Right atrium auricular region (tissue), 2 donors: ENCODE results near the gene DYNC1H1. TPM values are rescaled to one million over a fixed set of nuclear protein-coding genes. Genes with fewer than 3 reads are reported as not detected.

Experiments
- DNase-seq: peaks from one replicate; pipeline ENCODE4 v3.0.0-alpha.2; 2019; ENCODE audit warnings: low spot score
- H3K27ac ChIP-seq, 2 donors: fragments of 200-600 bp; sonication (generic); 1 replicate in 1 of 2; 2 replicates in 1 of 2; pipeline ENCODE4 v1.5.1; 2016 to 2019
- H3K27me3 ChIP-seq, 2 donors: fragments of 200-600 bp; sonication (generic); one replicate each; pipeline versions ENCODE4 v1.5.1 to v1.6.0; 2017 to 2019
- H3K36me3 ChIP-seq: fragments of 200-600 bp; sonication (generic); one replicate; pipeline ENCODE4 v1.5.1; 2016
- H3K4me1 ChIP-seq, 2 donors: fragments of 200-600 bp; sonication (generic); one replicate each; pipeline versions ENCODE4 v1.5.1 to v1.6.0; 2017 to 2019
- H3K4me3 ChIP-seq, 2 donors: fragments of 200-600 bp; sonication (generic); 1 replicate in 1 of 2; 2 replicates in 1 of 2; pipeline ENCODE4 v1.5.1; 2017 to 2019; ENCODE audit warnings: mild to moderate bottlenecking in 1 of 2, moderate library complexity in 1 of 2
- H3K9me3 ChIP-seq, 2 donors: fragments of 200-600 bp; sonication (generic); one replicate each; pipeline ENCODE4 v1.5.1; 2019
- total RNA-seq, 2 donors: library from RNA; depleted of rRNA; stranded (reverse); fragments of >200 nt; gene quantifications; one replicate each; pipeline ENCODE4 v1.1.0, GENCODE V29; 2016
- TF ChIP-seq, protein P1 (sequence below), 2 donors: fragments of 200-600 bp; sonication (generic); IDR thresholded peaks; one replicate each; pipeline ENCODE4 v1.5.1; 2019; ENCODE audit warnings: antibody characterized with exemption in 2 of 2

Gene DYNC1H1
- total RNA-seq, 2 donors from 2014 or later = 388 to 445 TPM

DNA sequence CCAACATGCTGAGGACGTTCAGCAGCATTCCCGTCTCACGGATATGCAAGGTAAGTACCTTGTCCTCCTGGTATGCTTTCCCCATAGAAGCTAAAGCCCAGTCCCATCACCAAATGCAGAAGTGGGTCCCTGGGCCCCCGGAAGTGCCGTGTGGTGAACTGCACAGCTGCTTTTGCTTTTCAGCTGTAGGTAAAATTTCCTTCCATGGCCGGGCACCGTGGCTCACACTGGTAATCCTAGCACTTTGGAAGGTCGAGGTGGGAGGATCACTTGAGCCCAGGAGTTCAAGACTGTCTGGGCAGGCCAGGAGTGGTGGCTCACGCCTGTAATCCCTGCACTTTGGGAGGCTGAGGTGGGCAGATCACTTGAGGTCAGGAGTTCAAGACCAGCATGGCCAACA, 78.3 kb downstream of the DYNC1H1 start:
- TF ChIP-seq, protein P1, sequence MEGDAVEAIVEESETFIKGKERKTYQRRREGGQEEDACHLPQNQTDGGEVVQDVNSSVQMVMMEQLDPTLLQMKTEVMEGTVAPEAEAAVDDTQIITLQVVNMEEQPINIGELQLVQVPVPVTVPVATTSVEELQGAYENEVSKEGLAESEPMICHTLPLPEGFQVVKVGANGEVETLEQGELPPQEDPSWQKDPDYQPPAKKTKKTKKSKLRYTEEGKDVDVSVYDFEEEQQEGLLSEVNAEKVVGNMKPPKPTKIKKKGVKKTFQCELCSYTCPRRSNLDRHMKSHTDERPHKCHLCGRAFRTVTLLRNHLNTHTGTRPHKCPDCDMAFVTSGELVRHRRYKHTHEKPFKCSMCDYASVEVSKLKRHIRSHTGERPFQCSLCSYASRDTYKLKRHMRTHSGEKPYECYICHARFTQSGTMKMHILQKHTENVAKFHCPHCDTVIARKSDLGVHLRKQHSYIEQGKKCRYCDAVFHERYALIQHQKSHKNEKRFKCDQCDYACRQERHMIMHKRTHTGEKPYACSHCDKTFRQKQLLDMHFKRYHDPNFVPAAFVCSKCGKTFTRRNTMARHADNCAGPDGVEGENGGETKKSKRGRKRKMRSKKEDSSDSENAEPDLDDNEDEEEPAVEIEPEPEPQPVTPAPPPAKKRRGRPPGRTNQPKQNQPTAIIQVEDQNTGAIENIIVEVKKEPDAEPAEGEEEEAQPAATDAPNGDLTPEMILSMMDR (IDR thresholded peaks at IDR 0.05) = no peak
- Histone ChIP-seq H3K36me3 (peaks cover 83% of the 10 kb centered on the region), H3K4me1 (peaks cover 0 to 28% of the 10 kb centered on the region in 2 donors), H3K27ac (peak overlapping the region; percentile 77 to 82), H3K4me3 (no peak overlapping the region), H3K27me3 (no peaks in the 10 kb centered on the region), H3K9me3 (no peaks in the 10 kb centered on the region)
- no peak for DNase-seq

DNA sequence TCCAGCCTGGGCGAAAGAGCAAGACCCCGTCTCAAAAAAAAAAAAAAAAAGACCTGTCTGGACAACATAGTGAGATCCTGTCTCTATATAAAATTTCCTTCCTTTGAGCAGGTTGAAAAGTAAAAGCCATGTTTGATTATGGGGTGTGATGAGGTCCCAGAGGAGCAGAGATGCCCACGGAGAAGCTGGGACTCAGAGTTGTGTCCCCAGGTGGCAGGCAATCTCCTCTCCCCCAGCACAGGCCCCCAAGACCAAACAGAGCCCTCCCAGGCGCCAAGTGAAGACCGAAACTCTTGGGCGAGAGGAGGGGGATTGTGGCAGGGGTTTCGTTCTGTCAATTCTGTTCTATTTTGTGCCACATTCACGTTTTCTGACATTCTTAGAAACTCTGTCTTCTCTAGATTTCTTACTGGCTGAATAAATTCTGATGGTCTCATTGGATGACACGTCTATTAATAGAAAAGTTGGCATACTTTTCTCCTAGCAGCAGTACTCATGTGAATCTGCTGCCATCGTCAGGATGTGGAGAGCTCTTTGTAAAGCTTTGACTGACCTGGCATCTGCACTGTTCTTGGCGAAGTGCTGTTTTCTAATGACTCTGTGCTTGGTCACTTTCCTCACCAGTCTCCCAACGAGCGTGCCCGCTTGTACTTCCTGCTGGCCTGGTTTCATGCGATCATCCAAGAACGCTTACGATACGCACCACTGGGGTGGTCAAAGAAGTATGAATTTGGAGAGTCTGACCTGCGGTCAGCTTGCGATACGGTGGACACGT, 79.1 kb downstream of the DYNC1H1 start:
- H3K27me3 ChIP-seq = no peaks in the 10 kb centered on the region
- DNase-seq = no peak

DNA sequence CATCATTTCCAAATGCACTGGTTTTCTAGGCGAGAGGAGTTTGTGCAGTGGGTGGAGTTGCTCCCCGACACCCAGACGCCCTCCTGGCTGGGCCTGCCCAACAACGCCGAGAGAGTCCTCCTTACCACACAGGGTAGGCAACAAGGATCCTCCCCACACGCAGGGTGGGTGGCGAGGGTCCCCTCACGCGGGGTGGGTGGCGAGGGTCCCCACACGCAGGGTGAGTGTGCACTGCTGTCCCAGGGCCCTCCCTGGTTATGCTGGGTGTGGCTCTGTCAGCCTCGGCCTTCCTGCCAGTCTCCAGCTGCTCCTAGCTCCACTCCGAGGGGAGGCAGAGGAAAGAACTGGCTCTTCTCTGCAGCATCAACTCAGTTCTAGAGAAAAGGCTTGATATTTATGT, 80.2 kb downstream of the DYNC1H1 start:
- H3K27ac ChIP-seq = peak overlapping the region; percentile 77 to 82
- TF ChIP-seq, protein P1 (IDR thresholded peaks at IDR 0.05) = no peak
- H3K36me3 ChIP-seq = peaks cover 83% of the 10 kb centered on the region
- no peak overlapping the region for H3K4me3 ChIP-seq
- no peaks in the 10 kb centered on the region for H3K27me3 ChIP-seq
- no peaks in the 10 kb centered on the region for H3K9me3 ChIP-seq
- H3K4me1 ChIP-seq = peaks cover 0 to 28% of the 10 kb centered on the region in 2 donors
- no peak for DNase-seq

More for the DNA sequence above, 79.1 kb downstream of the DYNC1H1 start:
- peak overlapping the region; percentile 77 to 82 for H3K27ac ChIP-seq
- no peaks in the 10 kb centered on the region for H3K9me3 ChIP-seq
- H3K4me3 ChIP-seq = no peak overlapping the region
- peaks cover 83% of the 10 kb centered on the region for H3K36me3 ChIP-seq
- peaks cover 0 to 28% of the 10 kb centered on the region in 2 donors for H3K4me1 ChIP-seq
- TF ChIP-seq, protein P1 (IDR thresholded peaks at IDR 0.05) = peak in 1 of 2 donors; percentile 46

DNA sequence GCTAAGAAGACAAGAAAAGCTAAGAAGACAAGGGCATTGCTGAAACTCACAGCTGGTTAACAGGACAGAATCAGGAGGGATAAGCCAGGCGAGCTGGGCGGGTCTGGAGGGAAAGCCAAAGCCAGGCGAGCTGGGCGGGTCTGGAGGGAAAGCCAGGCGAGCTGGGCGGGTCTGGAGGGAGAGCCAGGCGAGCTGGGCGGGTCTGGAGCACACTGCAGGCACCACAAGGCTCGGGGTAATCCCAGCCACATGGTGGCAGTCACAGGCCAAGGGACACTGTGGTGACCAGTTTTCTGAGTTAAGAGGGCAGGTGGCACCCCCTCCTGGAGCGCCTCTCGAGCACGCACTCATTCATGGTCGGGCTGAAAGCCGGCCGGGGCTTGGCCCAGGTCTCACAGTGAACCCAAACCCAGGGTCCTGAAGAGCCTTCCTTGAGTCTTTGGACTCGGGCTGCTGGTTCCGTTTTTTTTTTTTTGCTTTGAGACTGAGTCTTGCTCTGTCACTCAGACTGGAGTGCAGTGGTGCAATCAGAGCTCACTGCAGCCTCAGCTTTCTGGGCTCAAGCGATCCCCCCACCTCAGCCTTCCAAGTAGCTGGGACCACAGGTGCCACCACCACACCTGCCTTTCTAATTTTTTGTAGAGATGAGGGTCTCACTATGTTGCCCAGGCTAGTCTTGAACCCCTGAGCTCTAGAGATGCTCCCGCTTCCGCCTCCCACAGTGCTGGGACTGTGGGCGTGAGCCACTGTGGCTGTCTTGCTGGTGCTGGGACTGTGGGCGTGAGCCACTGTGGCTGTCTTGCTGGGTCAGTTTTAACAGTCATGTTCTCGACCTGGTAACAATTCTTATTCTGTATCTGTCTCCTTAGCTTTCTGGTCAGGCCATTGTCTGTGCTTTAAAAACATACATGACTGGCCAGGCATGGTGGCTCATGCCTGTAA, 82.2 kb downstream of the DYNC1H1 start:
- no peaks in the 10 kb centered on the region for H3K27me3 ChIP-seq
- TF ChIP-seq, protein P1 (IDR thresholded peaks at IDR 0.05) = peak; percentile 40 to 71
- peaks cover 83% of the 10 kb centered on the region for H3K36me3 ChIP-seq
- peak overlapping the region; percentile 55 to 82 for H3K27ac ChIP-seq
- peak; percentile 85 for DNase-seq
- peaks cover 0 to 28% of the 10 kb centered on the region in 2 donors for H3K4me1 ChIP-seq
- no peak overlapping the region for H3K4me3 ChIP-seq
- no peaks in the 10 kb centered on the region for H3K9me3 ChIP-seq

DNA sequence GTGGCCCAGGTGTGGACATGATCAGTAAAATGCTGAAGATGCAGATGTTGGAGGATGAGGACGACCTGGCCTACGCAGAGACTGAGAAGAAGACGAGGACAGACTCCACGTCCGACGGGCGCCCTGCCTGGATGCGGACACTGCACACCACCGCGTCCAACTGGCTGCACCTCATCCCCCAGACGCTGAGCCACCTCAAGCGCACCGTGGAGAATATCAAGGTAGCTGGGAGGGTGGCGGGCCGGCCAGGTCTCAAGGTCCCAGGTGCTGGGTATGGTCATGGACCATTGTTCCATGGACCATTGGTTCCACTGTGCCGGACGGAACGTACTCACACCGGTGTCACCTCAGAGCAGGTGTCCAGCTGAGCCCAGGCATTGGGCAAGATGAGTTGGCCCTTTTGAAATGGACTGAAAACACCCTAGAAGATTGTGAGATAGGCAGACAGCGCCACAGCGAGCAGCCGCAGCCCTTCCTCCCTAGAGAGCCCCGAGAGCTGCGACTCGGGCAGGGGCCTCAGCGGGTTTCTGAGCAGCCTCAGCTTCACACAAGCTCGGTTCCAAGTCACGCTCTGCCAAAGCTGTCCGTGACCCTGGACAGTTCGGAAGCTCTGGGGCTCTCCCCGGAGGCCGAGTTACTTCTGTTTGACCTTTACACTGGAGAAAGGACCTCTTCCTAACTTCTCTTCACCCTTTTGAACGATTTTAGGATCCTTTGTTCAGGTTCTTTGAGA, 83.6 kb downstream of the DYNC1H1 start:
- Histone ChIP-seq H3K27me3 (no peaks in the 10 kb centered on the region), H3K4me3 (no peak overlapping the region), H3K36me3 (peaks cover 81% of the 10 kb centered on the region), H3K9me3 (no peaks in the 10 kb centered on the region), H3K27ac (no peak overlapping the region), H3K4me1 (peaks cover 0 to 28% of the 10 kb centered on the region in 2 donors)
- DNase-seq = no peak
- TF ChIP-seq, protein P1 (IDR thresholded peaks at IDR 0.05) = no peak
